DOHH2 (cell line): ENCODE measurements around the gene TM4SF1.

Experiments
- H3F3A ChIP-seq: fragments of 200-600 bp; sonication (generic), shearing (Covaris generic); 2 replicates; pipeline ENCODE4 v1.6.0; 2016; ENCODE audit warnings: antibody characterized with exemption, mild to moderate bottlenecking; ENCODE audit not compliant: control insufficient read depth, insufficient read depth
- H3K27ac ChIP-seq: fragments of 200-600 bp; sonication (generic); 2 replicates; pipeline ENCODE4 v1.5.1; 2014; ENCODE audit warnings: low read depth, mild to moderate bottlenecking, low read length, moderate library complexity
- H3K27me3 ChIP-seq: fragments of 200-600 bp; sonication (generic); 2 replicates; pipeline ENCODE4 v1.6.1; 2014; ENCODE audit warnings: mild to moderate bottlenecking, low read length, mixed read lengths; ENCODE audit not compliant: control insufficient read depth
- H3K36me3 ChIP-seq: fragments of 200-600 bp; sonication (generic); 2 replicates; pipeline ENCODE4 v1.6.1; 2014; ENCODE audit warnings: mild to moderate bottlenecking, low read length, moderate library complexity, mixed read lengths; ENCODE audit not compliant: control insufficient read depth
- H3K4me1 ChIP-seq: fragments of 200-600 bp; sonication (generic); 2 replicates; pipeline ENCODE4 v1.6.1; 2014; ENCODE audit warnings: mild to moderate bottlenecking, low read length, mixed read lengths; ENCODE audit not compliant: control insufficient read depth
- H3K4me2 ChIP-seq: fragments of 200-600 bp; sonication (generic); 2 replicates; pipeline ENCODE4 v1.6.0; 2014; ENCODE audit warnings: mild to moderate bottlenecking, low read length, moderate library complexity
- H3K4me3 ChIP-seq: fragments of 200-600 bp; sonication (generic); 2 replicates; pipeline ENCODE4 v1.5.1; 2014; ENCODE audit warnings: mild to moderate bottlenecking, low read length, mixed read lengths
- H3K79me2 ChIP-seq: fragments of 200-600 bp; sonication (generic); 2 replicates; pipeline ENCODE4 v1.6.1; 2014; ENCODE audit warnings: mild to moderate bottlenecking, low read length, mixed read lengths; ENCODE audit not compliant: control insufficient read depth
- H3K9me2 ChIP-seq: fragments of 200-600 bp; sonication (generic); replicated peaks from 2 replicates; pipeline ENCODE4 v1.6.1; 2014; ENCODE audit warnings: mild to moderate bottlenecking, low read length, mixed read lengths; ENCODE audit not compliant: control insufficient read depth
- H3K9me3 ChIP-seq: fragments of 200-600 bp; sonication (generic); 2 replicates; pipeline ENCODE4 v1.6.1; 2014; ENCODE audit warnings: antibody characterized with exemption, low read length, mixed read lengths; ENCODE audit not compliant: control insufficient read depth, insufficient read depth
- H4K20me1 ChIP-seq: fragments of 200-600 bp; sonication (generic); 2 replicates; pipeline ENCODE4 v1.6.0; 2014; ENCODE audit warnings: low read depth, mild to moderate bottlenecking, antibody characterized with exemption, low read length, moderate library complexity; ENCODE audit not compliant: control insufficient read depth, insufficient read depth
- CTCF ChIP-seq: fragments of 200-600 bp; sonication (generic); IDR thresholded peaks from one replicate; pipeline ENCODE4 v1.5.1; 2014; ENCODE audit warnings: antibody characterized with exemption, mild to moderate bottlenecking, low read depth, low read length; ENCODE audit not compliant: poor library complexity, severe bottlenecking
- EZH2phosphoT487 ChIP-seq: fragments of 200-600 bp; sonication (generic); IDR thresholded peaks from 2 replicates; pipeline ENCODE4 v1.6.1; 2017; ENCODE audit warnings: borderline replicate concordance, mild to moderate bottlenecking, antibody characterized with exemption, low read length, moderate library complexity, mixed read lengths

The TM4SF1 gene

GRCh38 chr3:149364624-149365023, 12.8 kb downstream of the TM4SF1 start:
- Histone ChIP-seq H3K4me3 (no peak overlapping the region), H3F3A (no peaks in the 10 kb centered on the region), H3K4me1 (no peaks in the 10 kb centered on the region), H3K4me2 (no peak overlapping the region), H3K27me3 (0 out of 2 replicates have a peak, but pooled peaks cover 6% of the 10 kb centered on the region), H3K9me2 (no peaks in the 10 kb centered on the region), H3K79me2 (no peaks in the 10 kb centered on the region), H4K20me1 (no peaks in the 10 kb centered on the region), H3K36me3 (no peaks in the 10 kb centered on the region), H3K9me3 (no peaks in the 10 kb centered on the region), H3K27ac (no peak overlapping the region)
- no peak for TF ChIP-seq CTCF
- TF ChIP-seq EZH2phosphoT487, result no peak

- Histone ChIP-seq H3K27ac (no peak overlapping the region), H3K4me2 (no peak overlapping the region), H3K4me3 (no peak overlapping the region), H3K9me2 (no peaks in the 10 kb centered on the region), H3K27me3 (0 out of 2 replicates have a peak, but pooled peaks cover 6% of the 10 kb centered on the region), H3K79me2 (no peaks in the 10 kb centered on the region), H3K36me3 (no peaks in the 10 kb centered on the region), H3K4me1 (no peaks in the 10 kb centered on the region), H3F3A (no peaks in the 10 kb centered on the region), H4K20me1 (no peaks in the 10 kb centered on the region), H3K9me3 (no peaks in the 10 kb centered on the region)
- TF ChIP-seq CTCF, result no peak
- no peak for TF ChIP-seq EZH2phosphoT487
Observed at GRCh38 chr3:149363053-149363452, 14.4 kb downstream of the TM4SF1 start.

GRCh38 chr3:149362366-149362765, 15.1 kb downstream of the TM4SF1 start:
- no peaks in the 10 kb centered on the region for H3K9me2 ChIP-seq
- H3K27me3 ChIP-seq, result 0 out of 2 replicates have a peak, but pooled peaks cover 6% of the 10 kb centered on the region
- no peaks in the 10 kb centered on the region for H3K79me2 ChIP-seq
- no peak overlapping the region for H3K4me3 ChIP-seq
- no peaks in the 10 kb centered on the region for H3K4me1 ChIP-seq
- H4K20me1 ChIP-seq, result no peaks in the 10 kb centered on the region
- no peaks in the 10 kb centered on the region for H3K36me3 ChIP-seq
- H3F3A ChIP-seq, result no peaks in the 10 kb centered on the region
- H3K9me3 ChIP-seq, result no peaks in the 10 kb centered on the region
- TF ChIP-seq EZH2phosphoT487 (no peak), CTCF (no peak)
- no peak overlapping the region for H3K4me2 ChIP-seq
- H3K27ac ChIP-seq, result no peak overlapping the region

GRCh38 chr3:149356630-149357029, 20.8 kb downstream of the TM4SF1 start:
- Histone ChIP-seq H4K20me1 (no peaks in the 10 kb centered on the region), H3K4me3 (no peak overlapping the region), H3K4me1 (no peaks in the 10 kb centered on the region), H3K27me3 (peaks cover 3% of the 10 kb centered on the region; the same call in 1 of the 2 replicates), H3K36me3 (no peaks in the 10 kb centered on the region), H3K79me2 (no peaks in the 10 kb centered on the region), H3F3A (no peaks in the 10 kb centered on the region), H3K4me2 (no peak overlapping the region), H3K27ac (no peak overlapping the region), H3K9me3 (no peaks in the 10 kb centered on the region), H3K9me2 (no peaks in the 10 kb centered on the region)
- no peak for TF ChIP-seq CTCF
